Peyer's patch (tissue), 4 donors: Measurements from ENCODE around the gene DOCK11. TPM values are rescaled to one million over a fixed set of nuclear protein-coding genes. Genes with fewer than 3 reads are reported as not detected.

Experiments
- DNase-seq, 3 donors: peaks; one replicate each; pipeline ENCODE4 v3.0.0-alpha.2; 2017 to 2019
- H3K27ac ChIP-seq, 4 donors: fragments of 200-600 bp; sonication (generic); one replicate each; pipeline ENCODE4 v1.5.1; 2016 to 2019
- H3K27me3 ChIP-seq, 2 donors: fragments of 200-600 bp; sonication (generic); one replicate each; pipeline ENCODE4 v1.5.1; 2019
- H3K36me3 ChIP-seq, 3 donors: fragments of 200-600 bp; sonication (generic); one replicate each; pipeline ENCODE4 v1.5.1; 2016 to 2019
- H3K4me1 ChIP-seq, 4 donors: fragments of 200-600 bp; sonication (generic); one replicate each; pipeline ENCODE4 v1.5.1; 2016 to 2019
- H3K4me3 ChIP-seq, 4 donors: fragments of 200-600 bp; sonication (generic); 1 replicate in 3 of 4; 2 replicates in 1 of 4; pipeline ENCODE4 v1.5.1; 2016 to 2019; ENCODE audit warnings: mild to moderate bottlenecking in 1 of 4
- H3K9me3 ChIP-seq, 4 donors: fragments of 200-600 bp; sonication (generic); one replicate each; pipeline ENCODE4 v1.5.1; 2016 to 2019; ENCODE audit warnings: mild to moderate bottlenecking in 1 of 4
- CTCF ChIP-seq, 6 experiments: fragments of 450-650 bp in 4 of 6; fragments of 200-600 bp in 2 of 6; sonication (generic) in 1 of 6; IDR thresholded peaks; one replicate each; pipeline ENCODE4 v1.5.1; 2017 to 2019; ENCODE audit warnings: antibody characterized with exemption in 6 of 6, mild to moderate bottlenecking in 3 of 6, moderate library complexity in 1 of 6
- POLR2A ChIP-seq, 2 donors: fragments of 450-650 bp; IDR thresholded peaks; one replicate each; pipeline ENCODE4 v1.5.1; 2017; ENCODE audit warnings: antibody characterized with exemption in 2 of 2, mild to moderate bottlenecking in 2 of 2, moderate library complexity in 2 of 2
- total RNA-seq, 4 donors: library from RNA; depleted of rRNA; stranded (reverse); fragments of >200 nt; gene quantifications; one replicate each; pipeline ENCODE4 v1.1.0, GENCODE V29; 2016

Gene DOCK11
- total RNA-seq, 4 donors from 2014 or later: 5.6 to 34.7 (median 10.4) TPM

- Histone ChIP-seq H3K9me3 (no peaks in the 10 kb centered on the region), H3K27ac (no peak overlapping the region), H3K27me3 (no peaks in the 10 kb centered on the region), H3K36me3 (no peaks in the 10 kb centered on the region), H3K4me1 (no peaks in the 10 kb centered on the region), H3K4me3 (no peak overlapping the region)
- DNase-seq: no peak
- TF ChIP-seq CTCF (IDR thresholded peaks at IDR 0.05): no peak
- TF ChIP-seq POLR2A (IDR thresholded peaks at IDR 0.05): no peak
These were observed 30.5 kb downstream of the DOCK11 start for GRCh38 chrX:118526149-118526548.

DNA sequence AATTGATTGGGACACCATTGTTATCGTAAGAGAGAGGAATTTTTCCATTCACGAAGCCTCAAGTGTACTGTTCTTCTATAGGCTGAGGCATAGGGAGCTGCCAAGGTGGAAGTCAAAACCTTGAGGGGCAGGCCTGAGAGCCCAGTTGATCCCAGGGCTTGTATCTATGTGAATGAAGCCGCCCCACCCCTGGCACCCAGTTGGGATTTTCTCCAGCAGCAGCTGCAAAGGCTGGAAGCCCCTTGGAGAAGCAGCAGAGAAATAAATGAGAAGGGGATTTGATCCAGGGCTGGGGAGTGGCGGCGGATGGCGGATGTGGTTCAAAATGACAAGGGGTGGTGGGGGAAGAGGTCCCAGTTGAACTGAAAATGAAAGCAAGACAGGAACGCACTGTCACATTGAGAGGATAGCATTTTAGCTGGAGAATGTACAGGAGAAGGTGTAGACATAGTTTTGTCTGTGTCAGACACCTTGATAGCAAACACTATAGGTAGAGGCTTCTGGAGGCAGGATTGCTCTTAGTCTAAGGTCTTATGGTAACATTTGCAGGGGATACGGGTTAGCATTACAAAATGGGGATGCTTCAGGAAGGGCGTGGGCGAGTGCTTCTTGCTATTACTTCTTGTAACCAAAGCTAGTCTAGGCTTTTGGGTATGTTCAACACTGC, 32.6 kb downstream of the DOCK11 start:
- peak; percentile 44 to 63 (median 59) for DNase-seq

GRCh38 chrX:118530219-118530911, 34.8 kb downstream of the DOCK11 start:
- peak overlapping the region in 1 of 4 donors; percentile 27 for H3K27ac ChIP-seq
- no peaks in the 10 kb centered on the region for H3K36me3 ChIP-seq
- no peak for TF ChIP-seq POLR2A (IDR thresholded peaks at IDR 0.05)
- no peaks in the 10 kb centered on the region for H3K27me3 ChIP-seq
- no peaks in the 10 kb centered on the region for H3K9me3 ChIP-seq
- no peaks in the 10 kb centered on the region for H3K4me1 ChIP-seq
- no peak for DNase-seq
- H3K4me3 ChIP-seq: no peak overlapping the region

More for the DNA sequence above, 32.6 kb downstream of the DOCK11 start:
- H3K4me3 ChIP-seq: peak overlapping the region in 3 of 4 donors; percentile 14 to 26 (median 22)
- TF ChIP-seq CTCF (IDR thresholded peaks at IDR 0.05): no peak
- no peak for TF ChIP-seq POLR2A (IDR thresholded peaks at IDR 0.05)
- H3K27ac ChIP-seq: peak overlapping the region; percentile 35 to 71 (median 58)
- no peaks in the 10 kb centered on the region for H3K4me1 ChIP-seq
- H3K9me3 ChIP-seq: no peaks in the 10 kb centered on the region
- no peaks in the 10 kb centered on the region for H3K27me3 ChIP-seq
- H3K36me3 ChIP-seq: no peaks in the 10 kb centered on the region

DNA sequence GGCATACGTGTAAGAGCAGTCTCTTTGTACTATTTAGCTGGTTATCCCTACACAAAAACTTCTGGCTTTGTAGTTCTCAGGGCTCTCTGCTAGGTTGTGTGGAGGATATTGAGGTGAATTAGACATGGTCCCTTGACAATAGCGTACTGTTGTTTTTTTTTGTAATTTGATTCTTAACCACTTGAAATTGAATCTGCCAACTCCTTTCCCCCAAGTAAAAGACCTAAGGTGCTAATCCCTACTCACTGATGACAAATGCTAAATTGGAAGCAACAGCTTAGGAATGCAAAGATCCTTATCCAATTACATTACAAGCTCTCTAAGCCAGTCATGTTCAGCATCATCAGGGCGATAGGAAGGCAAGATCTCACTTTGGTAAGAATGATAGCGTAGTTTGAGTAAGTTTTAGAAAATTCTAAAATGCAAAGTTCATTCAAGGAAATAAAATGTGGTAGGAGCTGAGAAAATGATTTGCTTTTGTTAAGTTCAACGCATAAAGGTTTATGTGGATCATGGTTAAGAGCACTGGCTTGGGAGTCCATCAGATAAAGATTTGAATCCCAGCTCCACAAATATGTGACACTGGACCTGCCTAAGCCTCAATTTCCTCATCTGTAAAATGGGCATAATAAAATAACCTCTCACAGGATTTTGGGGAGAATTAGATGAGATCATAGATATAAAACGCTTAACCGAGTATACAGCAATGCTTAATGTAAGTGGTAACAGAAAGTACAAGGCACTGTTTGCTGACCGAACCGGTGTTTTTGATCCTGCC, 39.3 kb downstream of the DOCK11 start:
- Histone ChIP-seq H3K9me3 (no peaks in the 10 kb centered on the region), H3K27ac (no peak overlapping the region), H3K4me3 (no peak overlapping the region), H3K36me3 (no peaks in the 10 kb centered on the region), H3K27me3 (no peaks in the 10 kb centered on the region), H3K4me1 (no peaks in the 10 kb centered on the region)
- no peak for TF ChIP-seq POLR2A (IDR thresholded peaks at IDR 0.05)
- no peak for TF ChIP-seq CTCF (IDR thresholded peaks at IDR 0.05)
- no peak for DNase-seq

GRCh38 chrX:118536204-118536603, 40.6 kb downstream of the DOCK11 start:
- Histone ChIP-seq H3K27me3 (no peaks in the 10 kb centered on the region), H3K27ac (peak overlapping the region in 1 of 4 donors; percentile 12), H3K4me3 (no peak overlapping the region), H3K36me3 (no peaks in the 10 kb centered on the region), H3K9me3 (no peaks in the 10 kb centered on the region), H3K4me1 (no peaks in the 10 kb centered on the region)
- DNase-seq: no peak
- TF ChIP-seq CTCF (IDR thresholded peaks at IDR 0.05) (no peak), POLR2A (IDR thresholded peaks at IDR 0.05) (no peak)
